Fibroblast of skin of left quadriceps (primary cell): ENCODE measurements around the gene ZNF536.

Experiments
- DNase-seq, 2 experiments: peaks; one replicate each; pipeline ENCODE4 v3.0.0-alpha.2; 2013; ENCODE audit warnings: low read depth in 2 of 2

ZNF536 gene

GRCh38 chr19:30528919-30529318, 156.7 kb downstream of the ZNF536 start:
- no peak for DNase-seq

GRCh38 chr19:30529876-30530275, 157.7 kb downstream of the ZNF536 start:
- no peak for DNase-seq

GRCh38 chr19:30530751-30531150, 158.6 kb downstream of the ZNF536 start:
- no peak for DNase-seq

GRCh38 chr19:30535011-30535410, 162.8 kb downstream of the ZNF536 start:
- no peak for DNase-seq

- no peak for DNase-seq
Measured at GRCh38 chr19:30536975-30537374, 164.8 kb downstream of the ZNF536 start.

GRCh38 chr19:30539315-30539714, 167.1 kb downstream of the ZNF536 start:
- no peak for DNase-seq

GRCh38 chr19:30539981-30540380, 167.8 kb downstream of the ZNF536 start:
- no peak for DNase-seq

- DNase-seq: no peak
Measured at GRCh38 chr19:30540761-30541160, 168.6 kb downstream of the ZNF536 start.

- DNase-seq: no peak
Measured at GRCh38 chr19:30541575-30541974, 169.4 kb downstream of the ZNF536 start.

GRCh38 chr19:30543243-30543945, 171.2 kb downstream of the ZNF536 start:
- no peak for DNase-seq

GRCh38 chr19:30545752-30546151, 173.6 kb downstream of the ZNF536 start:
- no peak for DNase-seq

- DNase-seq: no peak
Measured at GRCh38 chr19:30546332-30546731, 174.1 kb downstream of the ZNF536 start.

- DNase-seq: no peak
Measured at GRCh38 chr19:30547246-30547645, 175.1 kb downstream of the ZNF536 start.

- no peak for DNase-seq
Measured at GRCh38 chr19:30549151-30549550, 177.0 kb downstream of the ZNF536 start.

GRCh38 chr19:30551271-30551670, 179.1 kb downstream of the ZNF536 start:
- DNase-seq: no peak

- no peak for DNase-seq
Measured at GRCh38 chr19:30552593-30552992, 180.4 kb downstream of the ZNF536 start.

- DNase-seq: peak; percentile 59 to 67
Measured at GRCh38 chr19:30555075-30555790, 183.0 kb downstream of the ZNF536 start.

- DNase-seq: no peak
Measured at GRCh38 chr19:30555791-30556110, 183.6 kb downstream of the ZNF536 start.

- no peak for DNase-seq
Measured at GRCh38 chr19:30556230-30556711, 184.1 kb downstream of the ZNF536 start.

- DNase-seq: peak; percentile 58 to 62
Measured at GRCh38 chr19:30557212-30557611, 185.0 kb downstream of the ZNF536 start.

- DNase-seq: no peak
Measured at GRCh38 chr19:30557927-30558557, 185.9 kb downstream of the ZNF536 start.

- no peak for DNase-seq
Measured at GRCh38 chr19:30558793-30559192, 186.6 kb downstream of the ZNF536 start.

GRCh38 chr19:30559446-30559845, 187.3 kb downstream of the ZNF536 start:
- no peak for DNase-seq
